GM23338 (cell line): ENCODE measurements around the gene BORCS8. TPM values are rescaled to one million over a fixed set of nuclear protein-coding genes. Genes with fewer than 3 reads are reported as not detected.

Experiments
- ATAC-seq: fragments of 200-7000 bp; cut with Tn5 transposase; 3 replicates; pipeline ENCODE4 v1.9.1; 2020
- DNase-seq: peaks from one replicate; pipeline ENCODE4 v3.0.0-alpha.2; 2015; ENCODE audit warnings: low spot score
- H2AFZ ChIP-seq: fragments of 200-600 bp; sonication (generic); 2 replicates; pipeline ENCODE4 v1.8.0; 2016; ENCODE audit warnings: antibody characterized with exemption, mild to moderate bottlenecking, moderate library complexity
- H3F3A ChIP-seq: fragments of 200-600 bp; sonication (generic); replicated peaks from 2 replicates; pipeline ENCODE4 v1.8.0; 2017; ENCODE audit warnings: antibody characterized with exemption, mixed run types, low read depth
- H3K27ac ChIP-seq: fragments of 200-600 bp; sonication (generic); 2 replicates; pipeline ENCODE4 v1.6.1; 2016; ENCODE audit warnings: low read depth
- H3K27me3 ChIP-seq: fragments of 200-600 bp; sonication (generic); 2 replicates; pipeline ENCODE4 v1.8.0; 2016; ENCODE audit warnings: mild to moderate bottlenecking, mixed run types, moderate library complexity; ENCODE audit not compliant: insufficient read depth
- H3K36me3 ChIP-seq: fragments of 200-600 bp; sonication (generic); 2 replicates; pipeline ENCODE4 v1.8.0; 2016; ENCODE audit warnings: mild to moderate bottlenecking; ENCODE audit not compliant: insufficient read depth
- H3K4me1 ChIP-seq: fragments of 200-600 bp; sonication (generic); 2 replicates; pipeline ENCODE4 v1.8.0; 2016; ENCODE audit warnings: mild to moderate bottlenecking, moderate library complexity; ENCODE audit not compliant: insufficient read depth
- H3K4me2 ChIP-seq: fragments of 200-600 bp; sonication (generic); 2 replicates; pipeline ENCODE4 v1.7.1; 2017; ENCODE audit warnings: mixed run types
- H3K4me3 ChIP-seq: fragments of 200-600 bp; sonication (generic); 2 replicates; pipeline ENCODE4 v1.6.1; 2016; ENCODE audit warnings: mixed run types
- H3K79me2 ChIP-seq: fragments of 200-600 bp; sonication (generic); replicated peaks from 2 replicates; pipeline ENCODE4 v1.8.0; 2017; ENCODE audit warnings: mild to moderate bottlenecking; ENCODE audit not compliant: insufficient read depth
- H3K9me2 ChIP-seq: fragments of 200-600 bp; sonication (generic); 2 replicates; pipeline ENCODE4 v1.8.0; 2017; ENCODE audit not compliant: insufficient read depth
- H4K20me1 ChIP-seq: fragments of 200-600 bp; sonication (generic); replicated peaks from 2 replicates; pipeline ENCODE4 v1.8.0; 2017; ENCODE audit warnings: mild to moderate bottlenecking; ENCODE audit not compliant: insufficient read depth
- H3K27ac Mint-ChIP-seq: 2 replicates; pipeline ENCODE4 v1.8.0; 2020; ENCODE audit warnings: inconsistent platforms, mild to moderate bottlenecking, moderate library complexity, mixed read lengths
- H3K27me3 Mint-ChIP-seq: 3 replicates; pipeline ENCODE4 v1.8.0; 2022; ENCODE audit warnings: low read depth, mild to moderate bottlenecking, moderate library complexity, mixed read lengths, inconsistent platforms; ENCODE audit not compliant: insufficient read depth, poor library complexity
- H3K36me3 Mint-ChIP-seq: 3 replicates; pipeline ENCODE4 v1.8.0; 2021; ENCODE audit warnings: low read depth, mild to moderate bottlenecking, inconsistent platforms, moderate library complexity, mixed read lengths
- H3K4me1 Mint-ChIP-seq: 3 replicates; pipeline ENCODE4 v1.8.0; 2020; ENCODE audit warnings: mild to moderate bottlenecking, inconsistent platforms, mixed read lengths
- H3K4me3 Mint-ChIP-seq: 3 replicates; pipeline ENCODE4 v1.8.0; 2021; ENCODE audit warnings: moderate library complexity, mild to moderate bottlenecking, inconsistent platforms, mixed read lengths
- H3K9me3 Mint-ChIP-seq: 3 replicates; pipeline ENCODE4 v1.8.0; 2020; ENCODE audit warnings: moderate library complexity, mild to moderate bottlenecking, inconsistent platforms, mixed read lengths
- CREB1 ChIP-seq: fragments of 250-450 bp; sonication (Bioruptor Pico); IDR thresholded peaks from 2 replicates; pipeline ENCODE4 v1.5.0; 2020; ENCODE audit warnings: low read depth, mild to moderate bottlenecking, moderate library complexity
- ETS1 ChIP-seq: IDR thresholded peaks from 2 replicates; pipeline ENCODE4 v1.6.1; 2016; ENCODE audit warnings: antibody characterized with exemption
- EZH2 ChIP-seq: fragments of 200-600 bp; sonication (generic); IDR thresholded peaks from one replicate; pipeline ENCODE4 v1.8.0; 2017; ENCODE audit warnings: antibody characterized with exemption, mild to moderate bottlenecking, low read depth; ENCODE audit not compliant: unreplicated experiment
- EZH2phosphoT487 ChIP-seq: fragments of 200-600 bp; sonication (generic); IDR thresholded peaks from one replicate; pipeline ENCODE4 v1.8.1; 2018; ENCODE audit warnings: antibody characterized with exemption; ENCODE audit not compliant: unreplicated experiment
- NANOG ChIP-seq: IDR thresholded peaks from 2 replicates; pipeline ENCODE4 v1.6.1; 2016; ENCODE audit warnings: antibody characterized with exemption, borderline replicate concordance
- POLR2AphosphoS5 ChIP-seq: IDR thresholded peaks from 2 replicates; pipeline ENCODE4 v1.6.1; 2016; ENCODE audit warnings: antibody characterized with exemption, low read depth
- REST ChIP-seq: IDR thresholded peaks from one replicate; pipeline ENCODE4 v1.6.1; 2018; ENCODE audit warnings: antibody characterized with exemption; ENCODE audit not compliant: unreplicated experiment
- STAT1 ChIP-seq: IDR thresholded peaks from one replicate; pipeline ENCODE4 v1.6.1; 2016; ENCODE audit warnings: antibody characterized with exemption; ENCODE audit not compliant: unreplicated experiment
- ZNF114 ChIP-seq: fragments of 250-450 bp; sonication (Bioruptor Pico); IDR thresholded peaks from 2 replicates; pipeline ENCODE4 v1.5.0; 2020; ENCODE audit warnings: mild to moderate bottlenecking, moderate library complexity
- ZNF331 ChIP-seq: fragments of 250-450 bp; sonication (Bioruptor Pico); IDR thresholded peaks from 2 replicates; pipeline ENCODE4 v1.5.0; 2020; ENCODE audit warnings: low read depth, mild to moderate bottlenecking, moderate library complexity
- polyA plus RNA-seq: library from polyadenylated mRNA; unstranded; fragments of >200 nt; fragmentation: Nextera tagmentation; extraction: Ambion mirVana; gene quantifications from 2 replicates; pipeline ENCODE4 v1.2.1, GENCODE V29; 2016
- total RNA-seq: library from RNA; depleted of rRNA; stranded (reverse); fragments of >200 nt; shearing (Covaris generic); gene quantifications from 2 replicates; pipeline ENCODE4 v1.2.3, GENCODE V29; 2014

BORCS8 gene
- total and polyA plus RNA-seq, 2 experiments from 2014 or later, result 15.1 to 18.8 TPM

DNA sequence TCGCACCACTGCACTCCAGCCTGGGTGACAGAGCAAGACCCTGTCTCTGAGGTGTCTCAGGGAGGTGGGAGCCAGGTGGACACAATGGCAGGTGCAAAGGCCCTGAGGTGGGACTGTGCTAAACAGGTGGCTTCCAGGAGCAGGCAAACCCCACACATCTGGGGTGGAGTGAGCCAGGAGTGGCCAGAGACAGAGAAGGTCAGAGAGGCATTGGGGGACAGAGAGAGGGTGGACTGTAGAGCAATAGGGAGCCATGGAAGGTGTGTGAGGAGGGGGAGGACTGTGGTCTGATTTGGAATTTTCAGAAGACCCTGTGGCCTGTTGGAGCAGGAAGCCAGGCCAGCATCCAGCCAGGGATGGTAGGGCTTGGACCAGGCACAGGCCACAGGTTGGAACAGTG is 26.6 kb downstream of the BORCS8 start:
- Mint-ChIP-seq H3K4me1 (peaks cover 22% of the 10 kb centered on the region), H3K36me3 (no peaks in the 10 kb centered on the region; the same call in 2 of the 3 replicates), H3K9me3 (peaks cover 3% of the 10 kb centered on the region; the same call in 2 of the 3 replicates), H3K4me3 (no peak overlapping the region), H3K27ac (no peak overlapping the region; the same call in 1 of the 2 replicates), H3K27me3 (peaks cover 29% of the 10 kb centered on the region)
- Histone ChIP-seq H2AFZ (no peak overlapping the region), H3K27me3 (peaks cover 16% of the 10 kb centered on the region), H3K4me3 (no peak overlapping the region), H3K79me2 (no peaks in the 10 kb centered on the region), H3K9me2 (no peaks in the 10 kb centered on the region), H3K27ac (no peak overlapping the region), H4K20me1 (no peaks in the 10 kb centered on the region), H3K36me3 (no peaks in the 10 kb centered on the region), H3K4me1 (peaks cover 12% of the 10 kb centered on the region), H3F3A (0 out of 2 replicates have a peak, but pooled peaks cover under 1% of the 10 kb centered on the region), H3K4me2 (no peak overlapping the region)
- DNase-seq (no peak), ATAC-seq (no peak)
- TF ChIP-seq POLR2AphosphoS5, result no peak
- no peak for TF ChIP-seq ETS1

DNA sequence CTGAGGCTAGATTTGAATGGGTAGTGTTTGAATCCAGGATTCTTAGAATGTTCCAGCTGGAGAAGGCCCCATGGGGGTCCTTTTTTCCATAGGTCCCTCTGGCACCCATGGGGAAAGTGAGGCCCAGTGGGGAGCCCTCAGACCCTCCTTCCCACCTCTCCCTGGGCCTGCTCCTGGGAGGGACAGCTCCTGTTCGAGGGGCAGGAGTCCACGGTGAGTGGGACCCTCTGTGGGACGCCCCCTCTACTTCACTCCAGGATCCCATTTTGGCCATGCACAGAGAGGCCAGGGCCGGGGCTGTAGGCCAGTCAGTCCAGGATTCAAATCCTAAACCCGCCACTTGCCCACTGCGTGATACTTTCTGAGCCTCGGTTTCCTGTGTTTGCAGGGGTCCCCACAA is 29.5 kb downstream of the BORCS8 start:
- peaks cover 16% of the 10 kb centered on the region for H3K4me1 ChIP-seq
- no peak overlapping the region for H3K4me3 ChIP-seq
- peaks cover 4% of the 10 kb centered on the region; the same call in 1 of the 3 replicates for H3K36me3 Mint-ChIP-seq
- H3K36me3 ChIP-seq, result no peaks in the 10 kb centered on the region
- no peaks in the 10 kb centered on the region for H3K27me3 ChIP-seq
- no peak overlapping the region for H3K4me3 Mint-ChIP-seq
- no peak overlapping the region for H3K27ac Mint-ChIP-seq
- H3K9me2 ChIP-seq, result no peaks in the 10 kb centered on the region
- H3K27me3 Mint-ChIP-seq, result peaks cover 14% of the 10 kb centered on the region
- H3K79me2 ChIP-seq, result no peaks in the 10 kb centered on the region
- H3K4me1 Mint-ChIP-seq, result peaks cover 15% of the 10 kb centered on the region
- H4K20me1 ChIP-seq, result no peaks in the 10 kb centered on the region
- DNase-seq (no peak), ATAC-seq (no peak)
- no peak overlapping the region for H3K27ac ChIP-seq
- 0 out of 2 replicates have a peak, but pooled peaks cover 1% of the 10 kb centered on the region for H3F3A ChIP-seq
- no peak overlapping the region for H3K4me2 ChIP-seq
- H3K9me3 Mint-ChIP-seq, result peaks cover 3% of the 10 kb centered on the region
- no peak overlapping the region for H2AFZ ChIP-seq
- TF ChIP-seq STAT1 (no peak), ZNF114 (CRISPR knock-in tag) (no peak), NANOG (no peak), POLR2AphosphoS5 (no peak), CREB1 (CRISPR knock-in tag) (no peak), ZNF331 (no peak), ETS1 (no peak), REST (no peak), EZH2phosphoT487 (no peak), EZH2 (no peak)
